Calu3 (cell line): Measurements from ENCODE around the gene CD34. TPM values are rescaled to one million over a fixed set of nuclear protein-coding genes. Genes with fewer than 3 reads are reported as not detected.
A peak's percentile ranks its signal among the peaks of the same experiment; 100 is the strongest.

Experiments used
- BruUV-seq: library from RNA; stranded (reverse); fragments of 400-500 nt; replicated peaks from 2 replicates; lab custom pipeline; 2021; lab: Mats Ljungman, UMichigan
- CTCF ChIA-PET: fragments of 300-600 bp; sonication (Branson Sonifier 250); formaldehyde crosslinking; loops from one replicate; lab custom pipeline; 2022; ENCODE audit warnings: antibody characterized with exemption; lab: Charles Lee
- DNase-seq: peaks from one replicate; pipeline ENCODE4 v3.0.0; 2022
- H3K27ac Mint-ChIP-seq: one replicate; pipeline ENCODE4 v1.8.0; 2022; ENCODE audit warnings: mixed read lengths; ENCODE audit not compliant: unreplicated experiment
- H3K27me3 Mint-ChIP-seq: one replicate; pipeline ENCODE4 v1.8.0; 2022; ENCODE audit warnings: mixed read lengths; ENCODE audit not compliant: unreplicated experiment
- H3K36me3 Mint-ChIP-seq: one replicate; pipeline ENCODE4 v1.8.0; 2022; ENCODE audit warnings: mild to moderate bottlenecking, moderate library complexity, mixed read lengths; ENCODE audit not compliant: insufficient read depth, unreplicated experiment
- H3K4me1 Mint-ChIP-seq: one replicate; pipeline ENCODE4 v1.8.0; 2022; ENCODE audit warnings: mild to moderate bottlenecking, low read depth, mixed read lengths; ENCODE audit not compliant: unreplicated experiment
- H3K4me3 Mint-ChIP-seq: one replicate; pipeline ENCODE4 v1.8.0; 2022; ENCODE audit warnings: mild to moderate bottlenecking, low read depth, moderate library complexity, mixed read lengths; ENCODE audit not compliant: unreplicated experiment
- H3K9me3 Mint-ChIP-seq: one replicate; pipeline ENCODE4 v1.8.0; 2022; ENCODE audit warnings: low read depth, mixed read lengths; ENCODE audit not compliant: unreplicated experiment
- CTCF ChIP-seq: fragments of 200-600 bp; IDR thresholded peaks from one replicate; pipeline ENCODE4 v1.8.0; 2022; ENCODE audit warnings: antibody characterized with exemption; ENCODE audit not compliant: unreplicated experiment
- intact Hi-C: fragments of 100-400 bp; cut with micrococcal nuclease; formaldehyde crosslinking; loops from one replicate; pipeline ENCODE4 v1.10.0; 2022; ENCODE audit not compliant: unreplicated experiment
- total RNA-seq: library from RNA; stranded (reverse); gene quantifications from 2 replicates; pipeline ENCODE4 v1.2.3, GENCODE V29; 2022

The CD34 gene
- total RNA-seq, 1 experiment from 2014 or later, result 0.24 TPM

- H3K27me3 Mint-ChIP-seq, result peaks cover 11% of the 10 kb centered on the region
- H3K27ac Mint-ChIP-seq, result peak overlapping the region; percentile 27
- no peaks in the 10 kb centered on the region for H3K36me3 Mint-ChIP-seq
- BruUV-seq, result no TSS peak
- TF ChIP-seq CTCF, result no peak
- H3K4me1 Mint-ChIP-seq, result peaks cover 25% of the 10 kb centered on the region
- no peaks in the 10 kb centered on the region for H3K9me3 Mint-ChIP-seq
- CTCF ChIA-PET, result interaction anchor here (0.6 to 2.9 kb wide), 15 partner anchors 8 to 361 kb away, joined by 3 to 39 read pairs (median 7); no protein-coding TSS in a partner anchor
- intact Hi-C loops, result loop anchor here (1.0 to 10.0 kb wide), 3 partner anchors 79 to 210 kb away; no protein-coding TSS in a partner anchor
- H3K4me3 Mint-ChIP-seq, result no peak overlapping the region
- no peak for DNase-seq
Observed at GRCh38 chr1:207884266-207885029, 26.5 kb downstream of the CD34 start.

DNA sequence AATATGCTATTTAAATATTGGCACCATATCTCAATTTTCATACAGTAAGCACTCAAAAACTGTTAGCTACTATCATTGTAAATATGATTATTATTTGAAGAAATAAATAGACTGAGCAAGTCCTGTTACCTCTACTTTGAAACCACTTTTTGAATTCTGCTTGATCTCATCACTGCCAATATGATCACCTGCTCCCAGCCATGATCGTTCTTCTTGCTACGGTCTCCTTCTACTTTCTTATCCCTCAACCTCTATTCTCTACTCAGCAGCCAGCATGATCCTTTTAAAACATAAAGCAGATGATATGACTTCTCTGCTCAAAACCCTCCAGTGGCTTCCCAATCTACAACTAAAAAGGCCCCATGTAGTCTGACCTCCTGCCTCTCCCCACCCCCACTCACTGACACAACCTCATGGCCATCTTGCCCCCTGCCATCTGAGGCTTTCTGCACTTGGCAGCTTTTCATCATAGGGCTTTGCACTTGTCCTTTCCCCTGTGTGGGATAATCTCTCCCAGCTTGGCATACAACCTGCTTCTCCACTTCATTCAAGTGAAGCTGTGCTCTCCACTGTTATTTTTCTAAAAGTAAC lies 27.2 kb downstream of the CD34 start:
- H3K9me3 Mint-ChIP-seq, result no peaks in the 10 kb centered on the region
- CTCF ChIA-PET, result interaction anchor here (0.7 to 2.7 kb wide), 2 partner anchors 15 to 409 kb away, joined by 3 to 11 read pairs; no protein-coding TSS in a partner anchor
- TF ChIP-seq CTCF, result no peak
- no peak overlapping the region for H3K4me3 Mint-ChIP-seq
- intact Hi-C loops, result loop anchor here (10.0 kb wide), 1 partner anchor 211 kb away; no protein-coding TSS in a partner anchor
- peaks cover 11% of the 10 kb centered on the region for H3K27me3 Mint-ChIP-seq
- H3K27ac Mint-ChIP-seq, result peak overlapping the region; percentile 27
- H3K36me3 Mint-ChIP-seq, result no peaks in the 10 kb centered on the region
- BruUV-seq, result no TSS peak
- DNase-seq, result no peak
- H3K4me1 Mint-ChIP-seq, result peaks cover 22% of the 10 kb centered on the region

DNA sequence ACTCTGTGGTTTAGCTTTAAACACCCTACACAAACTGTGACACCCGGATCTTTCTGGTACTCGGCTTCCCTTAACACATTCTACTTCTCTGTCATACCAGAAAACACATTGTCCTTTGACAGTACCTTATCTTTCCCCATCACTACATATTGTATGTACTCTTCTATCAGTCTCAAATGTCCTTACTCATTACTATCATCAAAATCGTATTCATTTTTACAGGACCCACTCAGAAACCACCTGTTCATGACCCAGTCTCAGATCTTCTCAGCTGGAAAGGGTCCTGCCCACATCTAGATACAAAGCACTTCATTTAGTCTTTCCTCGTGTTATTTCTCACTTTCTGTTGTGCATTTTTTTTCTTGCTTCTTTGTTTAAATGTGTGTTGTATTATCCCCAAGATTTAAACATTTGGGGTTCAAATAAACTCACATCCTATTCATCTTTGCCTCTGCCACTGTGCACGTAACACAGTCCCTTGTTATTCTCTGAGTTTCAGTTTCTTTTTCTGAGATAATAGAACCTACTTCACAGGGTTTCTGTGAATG lies 27.7 kb downstream of the CD34 start:
- CTCF ChIA-PET, result interaction anchor here (0.7 to 2.7 kb wide), 4 partner anchors 14 to 410 kb away, joined by 3 to 11 read pairs (median 3); no protein-coding TSS in a partner anchor
- Mint-ChIP-seq H3K4me1 (peaks cover 22% of the 10 kb centered on the region), H3K27me3 (peaks cover 11% of the 10 kb centered on the region), H3K4me3 (no peak overlapping the region), H3K9me3 (no peaks in the 10 kb centered on the region), H3K36me3 (no peaks in the 10 kb centered on the region), H3K27ac (no peak overlapping the region)
- no peak for DNase-seq
- no TSS peak for BruUV-seq
- intact Hi-C loops, result loop anchor here (10.0 kb wide), 1 partner anchor 212 kb away; no protein-coding TSS in a partner anchor
- TF ChIP-seq CTCF, result no peak

GRCh38 chr1:207882692-207883091 lies 28.2 kb downstream of the CD34 start:
- Mint-ChIP-seq H3K27ac (no peak overlapping the region), H3K9me3 (peaks cover 2% of the 10 kb centered on the region), H3K27me3 (peaks cover 11% of the 10 kb centered on the region), H3K36me3 (no peaks in the 10 kb centered on the region), H3K4me1 (peaks cover 22% of the 10 kb centered on the region), H3K4me3 (no peak overlapping the region)
- CTCF ChIA-PET, result interaction anchor here (0.9 kb wide), 2 partner anchors 99 to 115 kb away, joined by 3 read pairs; no protein-coding TSS in a partner anchor
- DNase-seq, result no peak
- no peak for TF ChIP-seq CTCF
- no TSS peak for BruUV-seq
- intact Hi-C loops, result loop anchor here (10.0 kb wide), 1 partner anchor 212 kb away; no protein-coding TSS in a partner anchor
